GM19324 (cell line): ENCODE measurements around the gene PEX19.

Experiments used
- ATAC-seq: cut with Tn5 transposase; IDR thresholded peaks from one replicate; pipeline ENCODE4 v1.9.1; 2021; ENCODE audit warnings: mild to moderate bottlenecking, moderate library complexity; ENCODE audit not compliant: unreplicated experiment, low FRiP score

Gene PEX19

DNA sequence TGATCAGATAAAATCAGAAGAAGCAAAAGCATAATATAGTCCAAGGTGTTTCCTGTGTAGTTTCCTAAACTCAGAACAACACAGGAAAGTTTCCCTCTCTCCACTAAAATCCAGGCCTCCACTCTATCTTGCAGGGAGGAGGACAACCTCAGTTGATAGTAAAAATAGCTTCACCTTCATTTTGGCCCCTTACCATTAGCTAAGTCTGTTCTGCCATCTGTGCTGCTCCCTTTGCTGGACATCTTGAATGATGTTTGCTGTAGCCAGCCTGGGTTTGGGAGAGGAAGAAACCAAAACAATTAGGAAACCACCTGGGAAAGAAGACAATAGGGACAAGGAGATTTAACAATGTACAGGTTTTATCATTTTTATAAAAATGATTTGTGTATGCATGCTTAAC lies 41.2 kb downstream of the PEX19 start:
- ATAC-seq, result no peak

DNA sequence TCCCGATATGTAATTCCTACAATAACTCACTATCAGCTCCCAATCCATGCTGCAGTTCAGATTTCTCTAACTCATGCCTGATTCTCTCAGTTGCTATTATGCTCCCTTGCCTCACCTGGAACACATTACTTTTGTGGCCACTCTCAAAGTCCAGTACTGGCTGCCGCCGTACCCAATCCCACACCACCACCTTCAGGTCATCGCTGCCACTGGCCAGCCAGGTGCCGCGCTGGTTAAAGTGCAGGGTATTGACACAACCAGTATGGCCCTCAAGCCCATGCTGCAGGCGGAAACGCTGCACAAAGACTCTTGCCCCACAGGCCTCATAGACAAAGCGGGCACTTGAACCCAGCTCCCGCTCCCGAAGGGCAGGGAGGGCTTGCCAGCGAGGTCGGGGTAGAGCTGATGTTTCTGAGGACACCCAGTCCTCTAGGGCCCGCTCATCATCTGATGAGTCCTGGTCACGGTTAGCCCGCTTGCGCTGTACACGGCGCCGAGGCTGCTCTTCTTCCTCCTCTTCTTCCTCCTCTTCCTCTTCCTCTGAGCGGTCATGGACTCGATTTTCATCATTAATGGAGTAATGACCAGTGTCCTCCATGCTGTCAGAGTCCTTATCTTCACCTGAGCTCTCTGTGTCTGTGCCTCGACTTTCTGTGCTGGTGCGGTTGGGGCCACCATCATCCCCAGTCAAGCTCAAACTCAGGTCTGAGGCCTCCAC lies 45.2 kb downstream of the PEX19 start:
- ATAC-seq, result no peak

DNA sequence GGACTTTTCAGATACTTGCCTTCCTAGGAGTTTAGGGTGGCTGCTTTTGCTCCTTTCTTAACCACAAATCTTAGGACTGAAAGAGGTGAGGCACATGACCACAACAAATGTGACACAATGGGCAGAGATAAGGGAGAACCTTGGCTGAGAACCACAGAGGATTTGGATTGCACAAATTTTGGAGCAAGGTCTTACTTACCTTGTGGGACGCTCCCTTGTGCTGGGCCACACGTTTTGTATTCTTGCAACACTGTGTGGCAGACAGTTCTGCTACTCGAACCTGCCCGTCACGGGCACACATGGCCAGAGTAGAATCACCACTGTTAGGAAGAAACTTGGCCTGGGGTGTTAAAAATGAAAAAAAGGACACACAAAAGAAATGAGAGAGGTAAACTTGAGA lies 46.5 kb downstream of the PEX19 start:
- no peak for ATAC-seq

DNA sequence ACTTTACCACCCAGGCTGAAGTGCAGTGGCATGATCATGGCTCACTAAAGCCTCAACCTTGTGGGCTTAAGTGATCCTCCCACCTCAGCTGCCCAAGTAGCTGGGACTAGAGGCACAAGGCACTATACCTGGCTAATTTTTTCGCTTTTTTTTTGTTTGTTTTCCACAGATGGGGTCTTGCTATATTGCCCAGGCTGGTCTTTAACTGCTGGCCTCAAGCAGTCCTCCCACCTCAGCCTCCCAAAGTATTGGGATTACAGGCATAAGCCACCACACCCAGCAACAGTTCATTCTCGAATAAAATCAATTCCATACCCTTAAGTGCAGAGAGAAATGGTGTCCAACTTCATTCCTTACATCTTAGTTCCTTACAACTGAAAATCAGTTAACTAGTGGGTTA lies 47.4 kb downstream of the PEX19 start:
- no peak for ATAC-seq

DNA sequence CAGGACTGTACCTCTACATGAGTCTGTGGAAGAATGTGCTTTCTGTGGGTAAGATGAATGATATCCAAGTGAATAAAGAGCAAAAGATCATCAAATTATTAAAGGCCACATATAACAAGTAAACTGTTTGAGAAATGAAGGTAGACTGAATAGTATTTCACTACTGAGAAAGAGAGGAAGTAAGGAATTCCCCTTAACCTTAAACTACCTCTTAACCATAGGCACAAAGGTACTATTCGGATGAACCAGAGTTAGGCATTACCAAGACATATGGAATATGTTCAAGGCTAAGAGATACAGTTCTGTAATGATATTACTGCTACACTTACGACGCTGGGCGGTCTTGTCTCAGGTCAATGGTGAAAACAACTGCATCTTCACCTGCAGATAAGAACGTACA lies 48.1 kb downstream of the PEX19 start:
- ATAC-seq, result no peak

DNA sequence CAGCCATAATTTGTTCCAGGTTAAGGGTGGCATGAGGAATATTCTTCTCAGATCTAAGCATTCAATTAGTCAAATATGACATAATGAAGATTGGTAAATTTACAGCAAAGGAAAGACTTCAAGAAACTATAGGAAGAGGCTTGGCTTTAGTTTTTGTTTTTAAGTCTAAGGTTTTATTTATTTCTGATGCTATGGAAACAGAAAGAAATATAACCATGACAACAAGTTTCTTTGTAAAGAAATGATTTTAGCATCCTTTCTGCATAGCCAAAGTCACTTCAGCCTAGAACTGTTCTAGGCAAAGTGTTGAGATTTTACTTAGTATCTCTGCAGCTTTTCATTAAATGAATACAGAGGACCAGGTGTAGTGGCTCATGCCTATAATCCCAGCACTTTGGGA lies 52.0 kb downstream of the PEX19 start:
- no peak for ATAC-seq

DNA sequence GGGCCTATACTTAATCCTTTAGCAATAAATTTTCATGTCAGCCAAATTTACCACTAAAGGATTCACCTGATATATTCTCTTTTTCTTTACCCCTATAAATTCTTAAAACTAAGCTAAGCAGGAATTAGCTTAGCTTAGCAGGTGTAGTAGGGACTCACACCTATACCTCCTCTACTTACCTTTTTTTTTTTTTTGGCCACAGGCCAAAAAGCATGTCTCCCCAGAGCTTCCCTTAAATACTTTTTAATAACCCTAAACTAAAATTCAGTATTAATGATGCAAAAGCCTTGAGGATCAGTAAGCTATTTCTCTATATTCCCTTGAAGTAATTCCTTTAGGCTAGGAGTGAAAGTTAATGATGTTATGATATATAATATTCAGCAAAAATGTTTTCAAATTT lies 56.5 kb downstream of the PEX19 start:
- no peak for ATAC-seq

DNA sequence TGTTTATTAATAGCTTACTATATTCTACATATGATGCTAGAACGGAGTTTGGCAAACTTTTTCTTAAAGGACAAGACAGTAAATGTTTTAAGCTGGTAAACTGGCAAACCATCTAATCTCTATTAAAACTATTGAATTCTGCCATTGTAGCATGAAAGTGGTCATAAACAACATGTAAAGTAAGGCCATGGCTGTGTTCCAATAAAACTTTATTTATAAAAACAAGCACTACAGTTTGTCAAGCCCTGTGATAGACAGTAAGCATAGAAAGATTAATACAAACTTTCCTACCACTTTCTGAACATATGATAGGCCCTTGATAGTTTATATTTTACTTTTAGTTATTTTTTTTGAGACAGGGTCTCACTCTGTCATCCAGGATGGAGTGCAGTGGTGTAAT lies 57.4 kb downstream of the PEX19 start:
- no peak for ATAC-seq

DNA sequence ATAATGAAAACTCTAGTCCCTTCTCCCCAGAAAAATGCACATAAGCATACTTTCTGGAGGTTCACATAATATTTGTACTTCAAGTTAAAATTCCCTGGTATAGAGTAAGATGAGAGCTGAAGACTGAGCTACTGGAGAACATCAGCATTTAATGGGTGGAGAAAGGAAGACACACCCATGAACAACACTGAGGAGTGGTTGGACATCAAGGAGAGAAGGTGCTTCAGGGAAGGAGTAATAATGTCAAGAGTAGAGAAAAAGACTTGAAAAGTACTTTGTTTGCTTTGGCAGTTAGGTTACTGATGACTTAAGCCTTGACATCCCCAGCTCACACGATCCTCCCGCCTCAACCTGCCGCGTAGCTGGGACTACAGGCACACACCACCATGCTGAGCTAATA lies 57.9 kb downstream of the PEX19 start:
- no peak for ATAC-seq
